GM18498 (cell line): ENCODE measurements around the gene CNNM1.

Source experiments
- ATAC-seq: cut with Tn5 transposase; IDR thresholded peaks from one replicate; pipeline ENCODE4 v1.9.1; 2021; ENCODE audit warnings: mild to moderate bottlenecking, moderate library complexity; ENCODE audit not compliant: unreplicated experiment

Gene CNNM1

GRCh38 chr10:99443500-99443899 is 114.3 kb downstream of the CNNM1 start:
- no peak for ATAC-seq
